OCI-LY3 (cell line): ENCODE data around the gene PARVA.

Experiments used
- H2AFZ ChIP-seq: fragments of 200-600, 300-600 bp; shearing (Covaris generic); 2 replicates; pipeline ENCODE4 v1.6.0; 2014; ENCODE audit warnings: antibody characterized with exemption, low read depth, low read length
- H3K27ac ChIP-seq: fragments of 200-600, 300-600 bp; sonication (generic); 2 replicates; pipeline ENCODE4 v1.5.1; 2014; ENCODE audit warnings: mild to moderate bottlenecking, low read length, moderate library complexity, mixed read lengths
- H3K27me3 ChIP-seq: fragments of 200-600, 300-600 bp; sonication (generic); 2 replicates; pipeline ENCODE4 v1.6.1; 2014; ENCODE audit warnings: low read depth, low read length, mixed read lengths
- H3K36me3 ChIP-seq: fragments of 200-600, 300-600 bp; sonication (generic); replicated peaks from 2 replicates; pipeline ENCODE3; 2014; ENCODE audit warnings: low read depth, low read length, mixed read lengths
- H3K4me1 ChIP-seq: fragments of 300-600, 200-600 bp; sonication (generic); 2 replicates; pipeline ENCODE4 v1.6.1; 2014; ENCODE audit warnings: low read length, mixed read lengths
- H3K4me2 ChIP-seq: fragments of 200-600, 300-600 bp; sonication (generic); 2 replicates; pipeline ENCODE4 v1.6.1; 2014; ENCODE audit warnings: low read length, mixed read lengths
- H3K4me3 ChIP-seq: fragments of 300-600, 200-600 bp; sonication (generic); 2 replicates; pipeline ENCODE4 v1.5.1; 2014; ENCODE audit warnings: antibody characterized with exemption, mild to moderate bottlenecking, low read length, moderate library complexity
- H3K79me2 ChIP-seq: fragments of 300-600, 200-600 bp; shearing (Covaris generic); 2 replicates; pipeline ENCODE4 v1.6.1; 2014; ENCODE audit warnings: mild to moderate bottlenecking, low read length, mixed read lengths
- H3K9ac ChIP-seq: fragments of 300-600, 200-600 bp; shearing (Covaris generic); 2 replicates; pipeline ENCODE4 v1.6.0; 2014; ENCODE audit warnings: mild to moderate bottlenecking, low read length, moderate library complexity
- H3K9me3 ChIP-seq: fragments of 200-600, 300-600 bp; shearing (Covaris generic); 2 replicates; pipeline ENCODE4 v1.6.1; 2014; ENCODE audit warnings: low read length, mixed read lengths; ENCODE audit not compliant: insufficient read depth
- H4K20me1 ChIP-seq: fragments of 200-600, 300-600 bp; sonication (generic); 2 replicates; pipeline ENCODE4 v1.6.1; 2016; ENCODE audit warnings: low read length, mixed read lengths; ENCODE audit not compliant: insufficient read depth
- CTCF ChIP-seq: fragments of 200-600, 300-600 bp; sonication (generic); IDR thresholded peaks from 2 replicates; pipeline ENCODE4 v1.5.1; 2014; ENCODE audit warnings: antibody characterized with exemption, low read length, low read depth
- EZH2phosphoT487 ChIP-seq: fragments of 200-600 bp; shearing (Covaris generic); IDR thresholded peaks from 2 replicates; pipeline ENCODE4 v1.6.1; 2018; ENCODE audit warnings: antibody characterized with exemption, mixed run types, low read depth

The PARVA gene

GRCh38 chr11:12529041-12529440 lies 151.7 kb downstream of the PARVA start:
- Histone ChIP-seq H3K27me3 (peaks cover 24% of the 10 kb centered on the region), H3K9ac (no peak overlapping the region), H3K36me3 (no peaks in the 10 kb centered on the region), H3K27ac (no peak overlapping the region), H4K20me1 (no peaks in the 10 kb centered on the region), H3K4me2 (no peak overlapping the region), H3K4me3 (no peak overlapping the region), H2AFZ (no peak overlapping the region), H3K79me2 (no peaks in the 10 kb centered on the region), H3K4me1 (no peaks in the 10 kb centered on the region), H3K9me3 (no peaks in the 10 kb centered on the region)
- TF ChIP-seq EZH2phosphoT487 (no peak), CTCF (no peak)

GRCh38 chr11:12529793-12530192 lies 152.4 kb downstream of the PARVA start:
- no peaks in the 10 kb centered on the region for H3K36me3 ChIP-seq
- no peak overlapping the region for H2AFZ ChIP-seq
- H3K4me1 ChIP-seq, result no peaks in the 10 kb centered on the region
- H3K27ac ChIP-seq, result no peak overlapping the region
- H3K9me3 ChIP-seq, result no peaks in the 10 kb centered on the region
- H3K79me2 ChIP-seq, result no peaks in the 10 kb centered on the region
- H3K4me3 ChIP-seq, result no peak overlapping the region
- H4K20me1 ChIP-seq, result no peaks in the 10 kb centered on the region
- no peak overlapping the region for H3K4me2 ChIP-seq
- TF ChIP-seq CTCF (no peak), EZH2phosphoT487 (no peak)
- H3K27me3 ChIP-seq, result peaks cover 25% of the 10 kb centered on the region
- H3K9ac ChIP-seq, result no peak overlapping the region

GRCh38 chr11:12531020-12531419 lies 153.6 kb downstream of the PARVA start:
- Histone ChIP-seq H3K4me3 (no peak overlapping the region), H3K79me2 (no peaks in the 10 kb centered on the region), H4K20me1 (no peaks in the 10 kb centered on the region), H3K4me1 (no peaks in the 10 kb centered on the region), H3K4me2 (no peak overlapping the region), H3K9me3 (no peaks in the 10 kb centered on the region), H3K36me3 (no peaks in the 10 kb centered on the region), H3K27ac (no peak overlapping the region), H2AFZ (no peak overlapping the region), H3K9ac (no peak overlapping the region), H3K27me3 (peaks cover 37% of the 10 kb centered on the region)
- TF ChIP-seq EZH2phosphoT487, result no peak
- no peak for TF ChIP-seq CTCF

- H3K9ac ChIP-seq, result no peak overlapping the region
- no peak overlapping the region for H3K4me2 ChIP-seq
- H3K27me3 ChIP-seq, result peaks cover 42% of the 10 kb centered on the region
- H3K27ac ChIP-seq, result no peak overlapping the region
- no peaks in the 10 kb centered on the region for H4K20me1 ChIP-seq
- TF ChIP-seq EZH2phosphoT487, result no peak
- H3K36me3 ChIP-seq, result no peaks in the 10 kb centered on the region
- H3K4me1 ChIP-seq, result no peaks in the 10 kb centered on the region
- H3K9me3 ChIP-seq, result no peaks in the 10 kb centered on the region
- no peaks in the 10 kb centered on the region for H3K79me2 ChIP-seq
- no peak overlapping the region for H2AFZ ChIP-seq
- H3K4me3 ChIP-seq, result no peak overlapping the region
Observed at GRCh38 chr11:12531681-12532080, 154.3 kb downstream of the PARVA start.

- no peaks in the 10 kb centered on the region for H4K20me1 ChIP-seq
- no peaks in the 10 kb centered on the region for H3K36me3 ChIP-seq
- H3K4me3 ChIP-seq, result no peak overlapping the region
- H3K27me3 ChIP-seq, result peaks cover 51% of the 10 kb centered on the region
- TF ChIP-seq CTCF (no peak), EZH2phosphoT487 (no peak)
- no peaks in the 10 kb centered on the region for H3K79me2 ChIP-seq
- H3K9ac ChIP-seq, result no peak overlapping the region
- no peak overlapping the region for H3K27ac ChIP-seq
- no peak overlapping the region for H2AFZ ChIP-seq
- no peak overlapping the region for H3K4me2 ChIP-seq
- no peaks in the 10 kb centered on the region for H3K9me3 ChIP-seq
- no peaks in the 10 kb centered on the region for H3K4me1 ChIP-seq
Observed at GRCh38 chr11:12532580-12532979, 155.2 kb downstream of the PARVA start.
